Choroid plexus epithelial cell (primary cell): ENCODE results near the gene C19orf81.
A peak's percentile ranks its signal among the peaks of the same experiment; 100 is the strongest.

ENCODE experiments used
- DNase-seq: peaks from one replicate; pipeline ENCODE4 v3.0.0-alpha.2; 2010; ENCODE audit warnings: low read depth
- H3K4me3 ChIP-seq: 2 replicates; pipeline ENCODE4 v1.5.1; 2011; ENCODE audit warnings: low read depth, mild to moderate bottlenecking, control low read depth, low read length, moderate library complexity
- TF ChIP-seq, protein P1 (sequence below): conservative IDR thresholded peaks from 2 replicates; pipeline ENCODE4 v1.5.1; 2011; ENCODE audit warnings: low read depth, mild to moderate bottlenecking, control low read depth, inconsistent platforms, low read length, moderate library complexity

The C19orf81 gene

DNA sequence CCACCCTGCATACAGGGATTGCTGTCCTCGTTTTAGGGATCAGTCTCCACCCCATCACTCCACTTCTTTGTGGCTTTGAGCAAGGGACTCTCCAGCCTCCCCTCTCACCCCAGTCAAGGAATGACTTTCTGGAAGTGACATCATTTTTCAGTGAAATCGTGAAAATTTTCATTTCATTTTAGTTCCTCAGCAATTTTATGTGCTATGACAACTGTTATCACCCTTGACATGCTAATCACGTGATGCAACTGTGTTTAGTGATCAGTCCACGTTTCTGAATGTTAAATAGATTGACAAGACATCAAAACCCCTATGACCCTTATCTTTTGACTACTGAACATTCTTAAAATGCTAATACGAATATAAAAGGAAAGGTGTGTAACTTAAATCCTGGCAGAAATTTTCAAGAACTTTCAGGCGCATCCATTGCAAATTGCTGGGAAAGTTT lies 8.0 kb downstream of the C19orf81 start:
- no peak for DNase-seq
- TF ChIP-seq, protein P1, sequence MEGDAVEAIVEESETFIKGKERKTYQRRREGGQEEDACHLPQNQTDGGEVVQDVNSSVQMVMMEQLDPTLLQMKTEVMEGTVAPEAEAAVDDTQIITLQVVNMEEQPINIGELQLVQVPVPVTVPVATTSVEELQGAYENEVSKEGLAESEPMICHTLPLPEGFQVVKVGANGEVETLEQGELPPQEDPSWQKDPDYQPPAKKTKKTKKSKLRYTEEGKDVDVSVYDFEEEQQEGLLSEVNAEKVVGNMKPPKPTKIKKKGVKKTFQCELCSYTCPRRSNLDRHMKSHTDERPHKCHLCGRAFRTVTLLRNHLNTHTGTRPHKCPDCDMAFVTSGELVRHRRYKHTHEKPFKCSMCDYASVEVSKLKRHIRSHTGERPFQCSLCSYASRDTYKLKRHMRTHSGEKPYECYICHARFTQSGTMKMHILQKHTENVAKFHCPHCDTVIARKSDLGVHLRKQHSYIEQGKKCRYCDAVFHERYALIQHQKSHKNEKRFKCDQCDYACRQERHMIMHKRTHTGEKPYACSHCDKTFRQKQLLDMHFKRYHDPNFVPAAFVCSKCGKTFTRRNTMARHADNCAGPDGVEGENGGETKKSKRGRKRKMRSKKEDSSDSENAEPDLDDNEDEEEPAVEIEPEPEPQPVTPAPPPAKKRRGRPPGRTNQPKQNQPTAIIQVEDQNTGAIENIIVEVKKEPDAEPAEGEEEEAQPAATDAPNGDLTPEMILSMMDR = no peak
- H3K4me3 ChIP-seq = no peak overlapping the region

DNA sequence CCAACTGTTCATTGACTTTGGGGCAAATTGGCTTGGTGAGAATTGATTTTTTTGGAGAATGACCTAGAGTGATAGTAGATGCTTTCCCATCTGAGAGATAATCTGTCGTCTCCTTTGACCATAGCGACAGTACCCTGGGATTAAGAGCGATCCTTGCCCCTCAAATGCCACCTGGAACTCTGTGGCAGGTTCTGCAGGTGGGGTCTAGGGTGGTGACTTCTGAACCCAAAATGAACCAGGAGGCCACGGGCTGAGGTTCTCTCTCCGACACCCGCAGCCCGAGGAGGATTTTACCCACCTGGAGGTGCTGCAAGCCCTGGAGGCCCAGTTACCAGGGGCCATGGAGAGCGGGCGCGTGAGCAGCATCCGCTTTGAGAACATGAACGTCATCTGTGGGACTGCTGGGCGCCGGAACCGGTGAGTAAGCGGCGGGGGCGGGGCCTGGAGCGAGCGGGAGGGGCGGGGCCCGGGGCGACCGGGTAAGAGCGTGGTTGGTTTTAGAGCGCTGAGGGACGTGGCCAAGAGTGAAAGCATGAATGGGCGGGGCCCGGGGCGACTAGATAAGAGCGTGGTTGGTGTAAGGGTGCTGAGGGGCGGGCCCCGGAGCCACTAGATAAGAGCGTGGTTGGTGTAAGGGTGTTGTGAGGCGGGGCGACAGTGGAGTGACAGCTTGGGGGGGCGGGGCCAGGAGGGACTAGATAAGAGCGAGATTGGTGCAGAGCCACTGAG lies 8.6 kb downstream of the C19orf81 start:
- TF ChIP-seq, protein P1 = no peak
- DNase-seq = peak; percentile 91
- H3K4me3 ChIP-seq = no peak overlapping the region

DNA sequence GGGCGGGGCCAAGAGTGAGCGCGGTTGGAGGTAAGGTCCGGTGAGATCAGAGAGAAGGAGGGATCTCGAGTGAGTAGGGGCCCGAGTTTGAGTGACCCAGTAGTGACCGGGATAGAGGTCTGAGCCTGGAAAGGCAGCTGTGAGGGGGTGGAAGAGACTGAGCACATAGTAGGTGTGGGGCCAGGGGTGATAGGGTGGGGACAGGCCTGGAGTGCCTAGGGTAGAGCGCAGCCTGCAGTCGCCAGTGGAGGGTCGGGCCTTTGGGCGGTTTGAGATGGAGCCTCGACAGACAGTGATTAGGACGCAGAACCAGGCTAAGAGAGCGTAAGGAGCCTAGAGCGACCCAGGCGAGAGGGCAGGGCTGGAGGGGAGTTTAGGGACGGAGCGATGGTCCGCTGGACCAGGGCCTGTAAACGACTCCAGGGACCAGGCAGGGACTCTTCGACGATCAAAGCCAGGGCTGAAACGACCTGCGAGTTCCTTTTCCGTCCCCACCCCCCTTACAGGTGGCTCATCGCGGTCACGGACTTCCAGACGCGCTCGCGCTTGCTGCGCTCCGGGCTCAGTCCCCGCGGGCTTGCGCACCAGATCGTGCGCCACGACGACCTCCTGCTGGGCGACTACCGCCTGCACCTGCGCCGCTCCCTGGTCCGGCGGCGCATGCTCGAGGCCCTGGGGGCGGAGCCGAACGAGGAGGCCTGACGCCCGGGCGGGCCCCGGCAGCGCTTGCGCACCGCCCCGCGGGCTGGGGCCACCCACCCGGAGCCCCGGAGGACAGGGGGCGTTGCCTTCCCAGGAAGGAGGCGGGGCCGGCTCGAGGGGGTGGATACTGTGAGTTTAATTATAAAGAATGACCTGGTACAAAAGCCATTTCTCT lies 9.4 kb downstream of the C19orf81 start:
- peak overlapping the region; percentile 39 for H3K4me3 ChIP-seq
- peak; percentile 24 for DNase-seq
- TF ChIP-seq, protein P1 = no peak

DNA sequence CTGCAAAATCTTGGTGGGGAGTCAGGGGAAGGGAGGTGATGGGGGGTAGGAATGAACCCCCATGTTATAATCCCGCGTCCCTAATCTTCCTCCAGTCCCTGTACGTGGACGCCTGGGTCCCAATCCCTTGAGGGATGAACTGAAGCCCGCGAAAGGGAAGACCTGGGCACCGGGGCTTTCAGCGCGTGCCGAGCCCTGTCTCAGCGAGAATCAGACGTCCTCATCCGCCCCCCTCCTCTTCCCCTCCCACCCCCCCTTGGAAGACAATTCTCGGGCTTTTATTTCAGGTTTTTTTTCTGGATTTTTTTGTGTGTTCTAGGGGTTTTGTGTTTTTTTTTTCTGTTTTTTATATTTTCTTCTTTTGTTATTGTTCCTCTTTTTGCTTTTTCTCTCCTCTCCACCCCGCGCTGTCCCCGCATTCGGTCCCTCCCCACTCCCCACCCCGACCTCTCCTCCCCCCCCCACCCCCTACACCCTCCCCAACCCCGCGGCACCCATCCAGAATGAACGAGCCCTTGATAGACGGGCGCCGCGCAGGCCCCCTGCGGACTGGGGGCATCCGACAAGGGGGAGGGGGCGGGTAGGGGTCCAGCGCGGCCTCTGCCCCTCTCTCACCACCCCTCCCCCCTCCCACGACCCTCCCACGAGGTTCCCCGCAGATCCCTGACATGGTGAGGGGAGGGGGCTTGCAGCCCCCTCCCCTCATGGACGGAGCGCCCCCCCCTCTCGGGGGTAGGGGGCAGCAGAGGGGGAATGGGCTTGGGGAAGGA lies 10.3 kb downstream of the C19orf81 start:
- DNase-seq = no peak
- TF ChIP-seq, protein P1 = no peak
- H3K4me3 ChIP-seq = no peak overlapping the region

DNA sequence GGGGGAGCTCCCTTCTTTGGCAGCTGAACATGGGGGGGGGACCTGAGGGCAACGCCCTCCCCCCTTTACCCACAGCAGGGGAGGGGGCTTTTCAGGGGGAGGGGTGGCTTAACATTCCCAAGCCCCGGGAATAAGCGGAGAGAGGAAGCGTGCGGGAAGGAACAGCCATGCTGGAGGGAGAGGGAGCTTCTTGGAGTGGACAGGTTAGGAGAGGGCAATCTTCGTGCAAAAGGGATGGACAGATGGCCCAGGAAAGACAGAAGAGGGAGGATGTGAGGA lies 10.8 kb downstream of the C19orf81 start:
- TF ChIP-seq, protein P1 = no peak
- no peak for DNase-seq
- no peak overlapping the region for H3K4me3 ChIP-seq

DNA sequence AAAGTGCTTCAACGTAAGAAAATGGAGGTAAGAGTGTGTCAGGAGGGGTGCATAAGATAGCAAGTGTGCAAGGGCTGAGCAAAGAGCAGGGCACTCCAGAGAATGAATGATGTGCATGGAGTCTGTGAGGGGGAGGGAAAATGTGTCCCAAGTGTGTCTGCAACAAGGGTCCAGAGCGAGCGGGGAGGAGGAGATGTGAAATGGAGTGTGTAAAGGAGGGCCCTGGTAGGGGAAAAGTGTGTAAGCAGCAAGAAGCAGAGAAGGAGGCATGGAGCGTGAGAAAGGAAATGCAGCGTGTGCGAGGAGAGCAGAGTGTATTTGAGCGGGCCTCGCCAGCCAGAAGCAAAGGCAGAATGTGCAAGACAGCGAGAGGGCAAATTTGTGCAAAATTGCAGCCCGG lies 11.8 kb downstream of the C19orf81 start:
- DNase-seq = no peak
- no peak overlapping the region for H3K4me3 ChIP-seq
- TF ChIP-seq, protein P1 = no peak
